Neural progenitor cell (in vitro differentiated cells): Measurements from ENCODE around the gene MT1M.

Experiments used
- EZH2phosphoT487 ChIP-seq: fragments of 200-600 bp; sonication (generic); IDR thresholded peaks from 2 replicates; pipeline ENCODE4 v1.6.1; 2017; ENCODE audit warnings: antibody characterized with exemption
- TF ChIP-seq, protein P1 (sequence below): fragments of 200-600 bp; sonication (generic); IDR thresholded peaks from 2 replicates; pipeline ENCODE4 v1.5.1; 2017; ENCODE audit warnings: antibody characterized with exemption, mild to moderate bottlenecking

GRCh38 chr16:56649820-56650219 lies 17.4 kb downstream of the MT1M start:
- TF ChIP-seq, protein P1, sequence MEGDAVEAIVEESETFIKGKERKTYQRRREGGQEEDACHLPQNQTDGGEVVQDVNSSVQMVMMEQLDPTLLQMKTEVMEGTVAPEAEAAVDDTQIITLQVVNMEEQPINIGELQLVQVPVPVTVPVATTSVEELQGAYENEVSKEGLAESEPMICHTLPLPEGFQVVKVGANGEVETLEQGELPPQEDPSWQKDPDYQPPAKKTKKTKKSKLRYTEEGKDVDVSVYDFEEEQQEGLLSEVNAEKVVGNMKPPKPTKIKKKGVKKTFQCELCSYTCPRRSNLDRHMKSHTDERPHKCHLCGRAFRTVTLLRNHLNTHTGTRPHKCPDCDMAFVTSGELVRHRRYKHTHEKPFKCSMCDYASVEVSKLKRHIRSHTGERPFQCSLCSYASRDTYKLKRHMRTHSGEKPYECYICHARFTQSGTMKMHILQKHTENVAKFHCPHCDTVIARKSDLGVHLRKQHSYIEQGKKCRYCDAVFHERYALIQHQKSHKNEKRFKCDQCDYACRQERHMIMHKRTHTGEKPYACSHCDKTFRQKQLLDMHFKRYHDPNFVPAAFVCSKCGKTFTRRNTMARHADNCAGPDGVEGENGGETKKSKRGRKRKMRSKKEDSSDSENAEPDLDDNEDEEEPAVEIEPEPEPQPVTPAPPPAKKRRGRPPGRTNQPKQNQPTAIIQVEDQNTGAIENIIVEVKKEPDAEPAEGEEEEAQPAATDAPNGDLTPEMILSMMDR = no peak
- TF ChIP-seq EZH2phosphoT487 = no peak
